NK-92 treated with Interleukin-12 subunit alpha and Interleukin-12 subunit beta, amount 100 ng/mL, for 24 hours (cell line): ENCODE results near the gene SYNGR4.
"Not testable (repeated sequence)": the region's sequence is repeated elsewhere in the genome, so short reads cannot be mapped to it uniquely, and the experiment has no call there.

ENCODE experiments used
- DNase-seq: peaks from one replicate; lab custom pipeline; 2025; lab: John Stamatoyannopoulos, UW

SYNGR4 gene

DNA sequence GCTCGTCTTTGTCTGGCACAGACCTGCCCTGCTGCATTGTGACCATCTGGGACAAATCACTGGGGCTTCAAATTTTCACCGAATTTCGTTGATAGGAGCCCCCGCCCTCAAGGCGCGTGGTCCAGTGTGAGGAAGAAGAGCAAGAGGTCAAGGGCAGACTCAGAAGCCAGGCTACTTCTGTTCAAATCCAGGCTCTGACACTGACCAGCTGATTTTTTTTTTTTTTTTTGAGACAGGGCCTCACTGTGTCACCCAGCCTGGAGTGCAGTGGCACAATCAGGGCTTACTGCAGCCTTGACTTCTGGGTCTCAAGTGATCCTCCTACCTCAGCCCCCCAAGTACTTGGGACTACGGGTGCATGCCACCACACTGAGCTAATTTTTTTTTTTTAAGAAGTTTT is 7.2 kb downstream of the SYNGR4 start:
- DNase-seq: no peak

DNA sequence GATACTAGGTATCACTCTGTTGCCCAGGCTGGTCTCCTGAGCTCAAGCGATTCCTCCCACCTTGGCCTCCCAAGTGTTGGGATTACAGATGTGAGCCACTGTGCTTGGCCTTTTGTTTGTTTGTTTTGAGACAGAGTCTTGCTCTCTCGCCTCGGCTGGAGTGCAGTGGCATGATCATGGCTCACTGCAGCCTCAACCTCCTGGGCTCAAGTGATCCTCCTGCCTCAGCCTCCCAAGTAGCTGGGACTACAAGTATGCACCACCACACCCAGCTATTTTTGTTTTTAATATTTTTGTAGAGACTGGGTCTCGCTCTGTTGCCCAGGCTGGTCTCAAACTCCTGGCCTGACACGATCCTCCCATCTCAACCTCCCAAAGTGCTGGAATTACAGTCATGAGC is 7.6 kb downstream of the SYNGR4 start:
- DNase-seq: not testable (repeated sequence)

DNA sequence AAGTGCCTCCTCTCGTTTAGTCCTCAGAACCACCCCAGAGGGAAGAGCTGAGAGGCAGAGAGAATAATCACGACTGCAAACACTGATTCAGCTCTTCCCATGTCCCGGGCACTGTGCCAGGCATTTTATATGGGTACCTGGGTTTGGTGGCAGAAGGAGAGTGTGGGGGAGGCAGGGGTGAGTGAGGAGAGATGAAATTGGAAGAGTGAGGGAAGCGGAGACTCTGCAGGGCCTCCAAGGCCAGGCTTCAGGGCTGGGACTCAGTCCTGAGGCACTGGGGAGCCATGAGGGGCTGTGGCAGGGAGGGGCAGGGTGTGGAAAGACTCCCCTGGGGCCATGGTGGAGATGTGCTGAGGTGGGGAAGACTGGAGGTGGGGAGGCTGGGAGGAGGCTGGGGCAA is 8.7 kb downstream of the SYNGR4 start:
- no peak for DNase-seq

DNA sequence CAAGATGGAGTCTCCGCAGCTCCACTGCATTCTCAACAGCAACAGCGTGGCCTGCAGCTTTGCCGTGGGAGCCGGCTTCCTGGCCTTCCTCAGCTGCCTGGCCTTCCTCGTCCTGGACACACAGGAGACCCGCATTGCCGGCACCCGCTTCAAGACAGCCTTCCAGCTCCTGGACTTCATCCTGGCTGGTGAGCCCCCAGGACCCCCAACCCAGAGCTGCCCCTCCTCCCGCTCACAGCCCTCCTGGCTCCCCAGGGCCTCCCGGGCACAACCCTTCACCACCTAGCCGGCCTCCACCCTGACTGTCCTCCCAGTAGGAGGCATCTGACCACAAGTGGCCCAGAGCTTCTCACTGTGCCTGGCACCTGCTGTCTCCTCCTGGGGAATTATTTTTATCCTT is 9.4 kb downstream of the SYNGR4 start:
- DNase-seq: no peak

DNA sequence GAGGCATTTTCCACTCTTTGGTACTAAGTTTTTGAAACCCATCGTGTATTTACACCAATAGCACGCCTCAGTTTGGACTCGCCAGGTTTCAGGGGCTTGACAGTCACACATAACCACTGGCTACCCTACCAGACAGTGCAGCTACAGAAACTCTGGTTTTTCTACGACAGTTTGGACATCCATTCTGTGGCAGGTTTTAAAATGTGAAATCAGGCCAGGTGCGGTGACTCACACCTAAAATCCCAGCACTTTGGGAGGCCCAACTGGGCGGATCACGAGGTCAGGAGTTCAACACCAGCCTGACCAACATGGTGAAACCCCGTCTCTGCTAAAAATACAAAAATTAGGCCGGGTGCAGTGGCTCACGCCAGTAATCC is 14.0 kb downstream of the SYNGR4 start:
- no peak for DNase-seq

DNA sequence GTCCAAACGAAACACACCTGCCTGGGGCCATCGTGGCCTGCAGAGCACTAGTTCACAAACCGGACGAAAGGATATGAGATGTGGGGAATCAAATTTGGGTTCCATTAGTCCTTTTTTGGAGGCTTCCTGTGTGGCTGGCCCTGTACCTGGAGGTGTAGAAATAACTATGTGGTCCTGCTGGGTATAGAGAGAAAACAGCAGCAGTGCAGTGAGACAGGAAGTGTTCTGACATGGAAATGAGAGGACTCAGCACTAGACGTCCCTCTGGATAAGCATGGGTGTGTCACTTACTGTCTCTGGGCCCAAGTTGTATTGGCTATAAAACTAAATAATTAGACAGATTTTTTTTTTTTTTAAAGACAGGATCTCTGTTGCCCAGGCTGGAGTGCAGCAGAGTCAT is 14.9 kb downstream of the SYNGR4 start:
- no peak for DNase-seq

DNA sequence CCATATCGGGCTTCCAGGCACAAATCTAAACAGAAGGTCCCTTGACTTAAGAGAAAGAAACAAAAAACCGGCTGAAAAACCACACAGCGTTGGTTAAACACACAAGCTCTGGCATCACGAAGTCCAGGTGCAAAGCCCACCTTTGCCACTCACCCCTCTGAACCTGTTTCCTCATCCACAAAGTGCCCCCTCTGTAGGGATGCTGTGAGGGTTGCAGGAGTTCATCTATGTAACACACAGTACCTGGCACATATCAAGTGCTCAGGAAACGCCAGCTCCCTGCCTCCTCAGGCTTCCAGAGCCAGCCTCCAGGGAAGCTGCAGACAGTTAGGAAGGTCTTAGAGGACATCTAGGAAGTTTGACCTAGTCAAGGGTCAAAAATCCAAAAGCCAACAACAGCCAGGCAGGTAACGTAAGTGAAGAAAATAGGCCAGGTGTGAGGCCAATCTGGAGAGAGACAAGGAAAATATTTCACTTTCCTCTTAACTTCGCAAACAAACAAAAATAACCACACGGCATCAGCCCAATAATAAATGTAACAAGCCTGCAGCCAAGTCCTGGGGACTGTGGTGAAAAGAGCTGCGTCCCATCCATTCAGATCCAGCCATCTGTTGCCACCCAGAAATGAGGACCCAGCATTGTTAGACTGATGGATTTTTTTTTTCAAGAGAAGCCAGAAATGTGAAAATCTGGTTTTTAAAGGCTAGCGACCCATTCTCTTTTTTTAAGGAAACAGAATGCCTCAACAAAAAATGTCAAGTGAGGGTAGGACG is 17.2 kb downstream of the SYNGR4 start:
- no peak for DNase-seq

DNA sequence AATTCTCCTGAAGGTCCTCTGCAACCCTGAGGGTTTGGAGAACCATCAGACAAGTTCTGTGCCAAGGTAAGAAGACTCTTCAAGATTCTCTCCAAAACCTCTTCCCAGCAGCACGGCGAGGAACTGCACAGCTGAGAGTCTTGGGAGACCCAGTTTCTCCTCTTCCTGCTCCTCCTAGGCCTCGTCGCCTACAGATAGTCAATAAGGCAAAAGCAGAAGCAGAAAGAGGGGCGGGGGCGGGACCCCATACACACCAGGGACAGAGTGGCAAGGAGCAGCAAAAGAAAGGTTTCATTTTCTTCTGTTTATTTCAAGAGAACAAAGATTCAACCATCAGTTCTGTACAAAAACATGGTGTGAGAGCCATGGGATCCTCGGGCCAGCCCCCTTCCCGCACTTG is 18.1 kb downstream of the SYNGR4 start:
- DNase-seq: no peak

DNA sequence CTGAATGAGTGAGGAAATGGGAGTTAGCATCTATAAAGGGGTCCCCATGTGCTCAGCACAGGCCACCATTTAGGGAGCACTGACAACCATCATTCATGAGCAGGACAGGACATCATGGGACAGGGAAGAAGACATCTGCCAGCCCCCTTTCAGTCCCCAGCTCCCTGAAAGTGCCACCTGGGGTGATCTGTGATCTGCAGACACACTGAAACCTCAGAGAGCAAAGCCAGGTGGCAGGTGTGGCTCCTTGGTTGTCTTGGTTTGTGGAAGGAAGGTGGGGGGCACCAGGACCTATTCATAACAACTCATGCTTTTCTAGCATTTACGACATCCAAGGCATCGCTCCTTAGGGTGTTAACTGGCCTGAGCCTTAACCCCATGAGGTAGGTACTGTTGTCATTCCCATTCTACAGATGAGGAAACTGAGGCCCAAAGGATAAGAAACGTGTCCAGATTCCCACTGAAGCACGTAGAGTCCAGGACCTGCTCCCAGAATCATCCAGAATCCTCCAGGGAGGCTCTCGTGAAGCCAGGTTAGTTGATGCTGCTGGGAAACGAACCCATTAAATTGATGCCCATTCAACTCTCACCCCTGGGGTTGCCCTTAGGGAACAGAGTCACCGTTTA is 21.4 kb downstream of the SYNGR4 start:
- no peak for DNase-seq

DNA sequence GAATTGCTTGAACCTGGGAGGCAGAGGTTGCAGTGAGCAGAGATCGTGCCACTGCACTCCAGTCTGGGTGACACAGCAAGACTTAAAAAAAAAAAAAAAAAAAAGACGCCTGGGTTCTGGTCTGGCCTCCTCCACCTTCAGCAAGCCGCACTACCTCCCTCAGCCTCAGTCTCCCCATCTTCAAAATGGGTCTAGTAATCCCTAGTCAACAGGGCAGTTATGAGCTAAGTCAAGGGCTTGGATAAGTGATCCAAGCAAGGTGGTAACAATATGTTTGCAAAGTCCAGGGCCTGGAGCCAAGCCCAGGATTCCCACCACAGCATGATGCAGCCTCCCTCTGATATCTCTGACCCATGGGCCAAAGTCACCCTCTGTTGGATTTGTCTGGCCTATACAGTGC is 22.8 kb downstream of the SYNGR4 start:
- no peak for DNase-seq

DNA sequence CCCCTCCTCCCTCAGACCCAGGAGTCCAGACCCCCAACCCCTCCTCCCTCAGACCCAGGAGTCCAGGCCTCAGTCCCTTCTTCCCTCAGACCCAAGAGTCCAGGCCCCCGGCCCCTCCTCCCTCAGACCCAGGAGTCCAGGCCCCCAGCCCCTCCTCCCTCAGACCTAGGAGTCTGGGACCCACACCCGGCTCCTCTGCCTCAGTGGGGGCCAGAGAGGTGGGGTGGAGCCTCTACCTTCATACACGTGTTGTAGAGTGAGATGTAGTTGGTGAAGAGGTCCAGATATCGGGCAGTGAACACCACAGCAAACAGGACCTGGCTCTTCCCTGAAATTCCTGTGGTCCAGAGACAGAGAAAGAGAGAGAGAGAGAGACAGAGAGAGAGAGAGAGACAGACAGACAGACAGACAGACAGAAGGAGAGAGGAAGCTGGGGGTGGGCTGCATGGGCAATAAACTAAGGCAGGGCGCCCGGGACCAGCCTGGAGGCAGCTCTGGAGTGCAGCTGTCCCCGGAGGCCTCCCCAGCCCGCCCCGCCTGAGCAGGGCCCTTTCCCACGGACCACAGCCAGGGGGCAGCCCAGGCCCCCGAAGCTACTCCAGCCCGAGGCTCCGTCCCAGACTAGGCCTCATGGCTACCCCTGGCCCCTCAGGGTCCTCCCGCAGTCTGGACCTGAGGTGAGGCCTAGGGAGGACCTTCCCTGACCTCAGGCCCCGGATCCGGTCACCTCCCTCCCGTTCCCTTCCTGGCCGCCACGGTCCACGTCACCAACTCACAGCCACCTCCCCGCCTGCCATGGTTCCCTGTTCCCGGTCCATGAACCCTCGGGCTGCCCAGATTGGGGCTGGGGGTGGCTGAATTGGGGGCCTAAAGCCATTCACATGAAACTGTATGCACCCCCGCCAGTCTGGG is 26.3 kb downstream of the SYNGR4 start:
- DNase-seq: peak; percentile 59

DNA sequence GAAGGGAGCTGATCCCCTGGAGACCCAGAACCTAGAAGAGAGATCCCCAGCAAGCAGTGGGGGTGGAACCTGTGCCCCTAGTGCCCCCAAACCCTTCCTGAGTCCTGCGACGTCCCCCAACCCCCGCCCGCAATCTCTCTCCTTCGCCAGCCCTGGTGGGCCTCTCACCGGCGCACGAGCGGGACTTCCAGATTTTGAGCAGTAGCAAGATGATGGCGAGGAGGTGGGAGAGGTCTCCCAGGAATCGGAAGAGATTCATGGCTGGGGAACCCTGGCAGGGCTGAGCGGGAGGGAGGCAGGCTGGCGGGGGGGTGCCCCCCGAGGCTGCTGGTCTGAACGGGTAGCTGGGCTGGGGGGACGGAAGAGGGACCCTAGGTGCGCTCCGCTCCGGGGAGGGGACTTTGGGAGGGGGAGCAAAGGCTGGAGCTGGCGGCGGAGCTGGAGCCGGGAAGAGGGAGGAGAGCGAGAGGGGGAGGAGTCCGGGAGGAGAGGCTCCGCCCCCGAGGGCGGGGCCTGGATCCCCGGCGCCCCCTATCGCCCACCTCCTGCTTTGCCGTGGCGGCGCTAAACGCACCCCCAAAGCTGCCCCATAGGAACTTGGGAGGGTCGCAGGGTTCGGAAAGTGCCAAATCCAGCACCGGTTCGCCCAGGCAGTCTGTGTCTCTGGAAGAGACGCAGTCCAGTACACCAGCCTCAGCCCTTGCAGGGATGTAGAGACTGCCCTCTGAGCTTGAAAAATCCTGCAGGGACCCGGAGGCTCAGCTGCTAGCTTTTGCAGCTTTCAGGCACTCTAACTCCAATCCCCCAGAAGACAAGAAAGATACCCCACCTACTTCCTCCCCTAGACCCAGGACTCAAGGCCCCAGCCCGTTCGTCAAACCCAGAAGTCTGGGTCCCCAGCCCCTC is 27.2 kb downstream of the SYNGR4 start, which contains the start of gene KDELR1:
KDELR1 (minus strand) TSS at position 452 of the 906 bp plus-strand sequence; CDS start at position 259, 193 bp downstream.
- peak; percentile 60 for DNase-seq

DNA sequence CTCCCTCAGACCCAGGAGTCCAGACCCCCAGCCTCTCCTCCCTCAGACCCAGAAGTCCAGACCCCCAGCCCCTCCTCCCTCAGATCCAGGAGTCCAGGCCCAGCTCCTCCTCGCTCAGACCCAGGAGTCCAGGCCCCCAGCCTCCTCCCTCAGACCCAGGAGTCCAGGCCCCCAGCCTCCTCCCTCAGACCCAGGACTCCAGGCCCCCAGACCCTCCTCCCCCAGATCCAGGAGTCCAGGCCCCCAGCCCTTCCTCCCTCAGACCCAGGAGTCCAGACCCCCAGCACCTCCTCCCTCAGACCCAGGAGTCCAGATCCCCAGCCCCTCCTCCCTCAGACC is 27.8 kb downstream of the SYNGR4 start:
- DNase-seq: not testable (repeated sequence)

DNA sequence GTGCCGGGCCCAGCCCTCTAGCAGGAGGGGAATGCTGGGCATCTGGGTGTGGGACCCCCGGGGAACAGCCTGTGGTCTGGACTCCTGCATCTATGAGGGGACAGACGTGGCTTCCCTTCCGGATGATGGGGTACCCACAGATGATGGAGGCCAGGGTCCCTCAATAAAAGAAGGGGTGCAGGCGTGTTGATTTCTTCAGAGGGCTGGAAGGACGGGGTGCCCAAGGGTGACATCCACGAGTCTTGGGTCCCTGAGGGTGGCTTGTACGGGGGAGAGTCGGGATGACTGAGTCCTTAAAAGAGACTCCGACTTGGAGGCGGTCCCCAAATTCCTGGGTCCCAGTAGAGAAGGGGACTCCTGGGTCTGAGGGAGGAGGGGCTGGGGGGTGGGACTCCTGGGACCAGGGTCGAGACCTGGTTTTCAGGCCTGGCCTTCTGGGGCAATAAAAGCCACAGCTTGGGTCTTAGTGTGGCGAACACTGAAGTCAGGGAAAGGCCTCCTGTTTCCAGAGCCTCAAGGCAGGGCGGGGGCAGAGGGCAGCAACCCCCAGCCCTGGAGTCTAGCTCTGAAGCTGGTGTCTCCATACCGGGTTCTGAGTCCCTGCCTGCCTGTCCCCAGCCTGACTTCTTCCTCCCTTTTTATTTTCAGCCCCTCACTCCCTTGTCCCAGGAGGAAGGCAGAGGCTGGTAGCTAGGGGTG is 28.8 kb downstream of the SYNGR4 start:
- no peak for DNase-seq

DNA sequence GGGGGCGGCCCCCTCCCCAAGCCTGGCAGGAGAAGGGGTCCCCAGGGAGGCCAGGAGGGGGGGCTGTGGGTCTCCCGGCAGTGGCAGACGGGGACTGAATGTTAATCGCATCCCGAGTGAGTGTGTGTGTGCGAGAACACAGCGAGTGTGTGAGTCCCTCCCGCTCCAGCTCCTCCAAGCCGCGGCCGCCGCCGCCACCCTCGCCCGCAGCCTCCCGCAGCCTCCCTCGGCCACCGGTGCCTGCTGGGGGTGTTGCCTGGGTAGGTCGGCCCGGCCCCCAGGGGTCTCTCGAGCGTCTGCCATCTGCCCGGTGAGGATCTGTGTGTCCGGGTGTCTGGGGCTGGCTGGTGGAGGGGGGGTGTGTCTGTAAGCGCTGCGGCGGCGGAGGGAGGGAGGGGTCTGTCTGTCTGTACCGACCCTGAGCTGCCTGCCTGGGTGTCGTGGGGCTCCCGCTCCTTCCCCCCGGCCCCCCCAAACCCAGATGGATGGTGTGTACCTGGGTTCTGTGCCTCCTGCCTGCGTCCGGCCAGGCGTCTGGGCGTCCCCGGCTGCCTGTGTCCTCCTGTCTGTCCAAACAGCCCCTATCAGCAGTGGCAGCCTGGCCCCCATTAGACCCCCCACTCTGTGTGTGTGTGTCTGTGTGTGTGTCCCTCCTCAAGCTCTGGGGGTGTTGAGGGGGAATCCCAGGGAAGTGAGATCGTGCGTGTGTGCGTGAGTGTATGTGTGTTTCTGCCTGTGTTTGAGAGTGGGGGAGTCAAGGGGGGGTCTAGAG is 29.6 kb downstream of the SYNGR4 start, which contains the start of gene GRIN2D:
GRIN2D (plus strand) TSS at position 110 of the 772 bp plus-strand sequence. CDS start 4,725 bp downstream, outside the sequence.
- no peak for DNase-seq

DNA sequence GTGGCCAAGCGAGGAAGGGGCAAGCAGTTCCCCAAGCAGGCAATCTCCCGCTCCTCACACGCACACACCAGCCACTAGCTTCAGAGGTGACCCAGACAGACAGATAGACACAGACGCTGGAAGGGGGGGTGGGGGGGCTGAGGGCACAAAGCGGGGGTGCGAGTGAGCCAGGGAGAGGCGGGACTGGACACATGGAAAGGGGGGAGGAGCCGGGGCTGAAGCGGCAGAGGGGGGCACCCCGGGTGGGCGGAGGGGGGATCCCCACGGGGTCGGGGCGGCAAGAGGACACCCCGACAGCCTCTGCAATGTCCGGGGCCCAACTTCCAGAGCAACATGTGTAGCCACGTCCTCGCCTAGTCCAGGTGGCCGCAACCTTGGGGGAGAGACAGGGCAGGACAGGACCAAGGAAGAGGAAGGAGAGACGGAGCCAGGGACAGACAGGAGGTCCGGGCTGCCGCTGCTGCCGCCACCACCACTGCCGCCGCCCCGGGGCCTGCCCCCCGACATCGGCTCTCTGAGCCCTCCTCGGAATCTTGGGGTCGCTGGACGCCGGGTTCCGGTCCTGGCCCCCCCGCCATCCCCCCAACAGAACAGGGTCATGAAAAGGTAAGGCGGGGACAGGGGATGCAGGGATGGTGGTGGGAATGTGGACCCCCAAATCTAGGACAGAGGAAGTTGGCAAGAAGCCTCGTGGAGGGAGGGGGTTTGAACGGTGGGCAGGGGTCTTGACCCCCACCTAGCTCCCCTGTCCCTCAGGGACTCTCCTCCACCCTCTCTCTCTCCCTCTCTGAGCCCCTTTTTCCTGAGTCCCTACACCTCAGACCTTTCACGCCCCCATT is 30.4 kb downstream of the SYNGR4 start:
- DNase-seq: no peak

DNA sequence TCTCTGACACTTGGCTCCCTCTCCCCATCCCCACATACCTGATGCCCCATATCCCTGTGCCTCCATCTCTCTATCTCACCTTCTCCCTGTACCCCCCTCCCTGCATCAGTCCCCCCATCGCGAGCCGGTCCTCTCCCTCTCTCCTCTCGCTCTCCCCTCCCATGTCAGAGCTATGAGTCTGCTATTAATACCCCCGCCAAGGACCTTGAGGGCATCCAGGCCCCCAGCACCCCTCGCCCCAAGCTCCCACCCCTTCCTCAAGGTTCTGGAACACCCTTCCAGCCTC is 30.9 kb downstream of the SYNGR4 start:
- no peak for DNase-seq

DNA sequence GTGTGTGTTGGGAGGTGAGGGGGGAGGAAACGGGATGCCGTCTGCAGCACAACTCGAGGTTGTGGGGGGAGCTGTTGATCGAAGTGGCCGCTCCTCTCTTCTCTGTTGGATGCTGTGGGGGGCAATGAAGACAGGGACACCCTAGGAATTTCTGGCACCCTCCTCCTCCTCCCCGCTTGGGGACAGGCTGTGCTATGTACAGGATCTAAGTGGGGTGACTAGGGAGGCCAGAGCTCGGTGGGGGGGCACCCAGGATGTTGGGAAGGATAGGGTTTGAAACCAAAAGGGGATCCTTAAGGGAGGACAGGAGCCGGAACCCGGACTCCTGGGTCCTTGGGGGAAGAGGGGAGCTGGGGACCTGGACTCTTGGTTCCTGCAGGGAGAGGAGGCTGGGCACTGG is 31.3 kb downstream of the SYNGR4 start:
- DNase-seq: no peak

DNA sequence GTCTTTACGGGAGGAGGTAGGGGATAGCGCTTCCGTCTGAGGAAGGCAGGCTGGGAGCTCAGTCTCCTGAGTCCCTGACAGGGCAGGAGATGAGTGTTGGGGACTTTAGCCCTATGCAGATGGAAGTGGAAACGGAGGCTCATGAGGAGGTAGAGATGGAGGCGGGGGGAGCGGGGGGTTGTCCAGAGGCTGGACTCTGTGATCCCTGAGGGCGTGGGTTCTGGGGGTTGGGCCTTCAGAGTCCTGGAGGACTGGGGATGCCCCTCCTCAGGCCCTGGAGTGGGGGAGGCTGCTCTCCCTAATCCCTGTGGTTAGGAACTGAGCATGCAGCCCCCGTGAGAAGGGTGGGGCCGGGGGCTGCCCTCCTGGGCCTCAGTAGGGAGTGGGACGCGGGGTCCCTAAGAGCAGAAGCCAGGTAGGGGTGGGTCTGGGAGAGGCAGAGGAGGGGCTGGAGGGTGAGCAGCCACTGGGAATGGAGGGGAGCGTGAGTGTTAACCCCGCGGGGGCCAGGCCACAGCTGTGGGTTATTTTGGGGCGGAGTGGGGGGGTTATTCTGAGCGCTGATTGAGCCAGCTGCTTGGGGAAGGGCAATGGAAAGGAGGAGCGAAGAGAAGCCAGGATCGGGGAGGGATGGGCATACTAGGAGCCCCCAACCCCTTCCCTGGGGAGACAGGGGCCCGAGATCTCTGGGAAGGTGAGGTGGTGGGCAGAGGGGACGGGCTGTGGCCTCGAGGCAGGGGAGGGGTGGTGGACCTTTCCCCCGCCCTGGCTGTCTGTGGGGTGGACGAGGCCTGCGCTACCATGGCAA is 32.1 kb downstream of the SYNGR4 start:
- no peak for DNase-seq
